Measurements from ENCODE around the gene CPLX1. TPM values are rescaled to one million over a fixed set of nuclear protein-coding genes. Genes with fewer than 3 reads are reported as not detected.

CPLX1 gene
- total RNA-seq, 2 donors from 2014 or later, result 0.85 to 1.2 TPM

GRCh38 chr4:791898-792625, 33.9 kb downstream of the CPLX1 start:
- H3K9me3 ChIP-seq, result no peaks in the 10 kb centered on the region
- H3K36me3 ChIP-seq, result no peaks in the 10 kb centered on the region
- no peak overlapping the region for H3K27ac ChIP-seq
- no peak for DNase-seq (ENCODE audit: low spot score)
- TF ChIP-seq CTCF (IDR thresholded peaks at IDR 0.05), result no peak
- ATAC-seq (ENCODE audit: insufficient number of reproducible peaks, low FRiP score, low read depth), result no peak
- H3K4me3 ChIP-seq, result peak overlapping the region; percentile 49
- H3K4me1 ChIP-seq (ENCODE audit: control insufficient read depth in 1 of 2, low read depth in 2 of 2), result peaks cover 3 to 21% of the 10 kb centered on the region in 2 donors
- peaks cover 12% of the 10 kb centered on the region for H3K27me3 ChIP-seq (replicated peaks; ENCODE audit: insufficient read depth)

GRCh38 chr4:791252-791897, 34.6 kb downstream of the CPLX1 start:
- no peak for ATAC-seq (ENCODE audit: insufficient number of reproducible peaks, low FRiP score, low read depth)
- no peak overlapping the region for H3K27ac ChIP-seq
- DNase-seq (ENCODE audit: low spot score), result no peak
- H3K36me3 ChIP-seq, result no peaks in the 10 kb centered on the region
- TF ChIP-seq CTCF (IDR thresholded peaks at IDR 0.05), result no peak
- no peaks in the 10 kb centered on the region for H3K9me3 ChIP-seq
- H3K4me3 ChIP-seq, result no peak overlapping the region
- peaks cover 19% of the 10 kb centered on the region for H3K27me3 ChIP-seq (replicated peaks; ENCODE audit: insufficient read depth)
- H3K4me1 ChIP-seq (ENCODE audit: control insufficient read depth in 1 of 2, low read depth in 2 of 2), result peaks cover 6 to 24% of the 10 kb centered on the region in 2 donors

- Histone ChIP-seq H3K4me3 (no peak overlapping the region), H3K27ac (no peak overlapping the region), H3K9me3 (no peaks in the 10 kb centered on the region), H3K4me1 (ENCODE audit: control insufficient read depth in 1 of 2, low read depth in 2 of 2) (peaks cover 15 to 31% of the 10 kb centered on the region in 2 donors), H3K36me3 (no peaks in the 10 kb centered on the region), H3K27me3 (replicated peaks; ENCODE audit: insufficient read depth) (peaks cover 27% of the 10 kb centered on the region)
- no peak for TF ChIP-seq CTCF (IDR thresholded peaks at IDR 0.05)
- DNase-seq (ENCODE audit: low spot score) (no peak), ATAC-seq (ENCODE audit: insufficient number of reproducible peaks, low FRiP score, low read depth) (no peak)
These were observed 35.5 kb downstream of the CPLX1 start for GRCh38 chr4:790466-790820.

GRCh38 chr4:789571-790465, 36.1 kb downstream of the CPLX1 start:
- TF ChIP-seq CTCF (IDR thresholded peaks at IDR 0.05), result no peak
- no peak for ATAC-seq (ENCODE audit: insufficient number of reproducible peaks, low FRiP score, low read depth)
- no peaks in the 10 kb centered on the region for H3K9me3 ChIP-seq
- H3K4me1 ChIP-seq (ENCODE audit: control insufficient read depth in 1 of 2, low read depth in 2 of 2), result peaks cover 16 to 28% of the 10 kb centered on the region in 2 donors
- H3K27me3 ChIP-seq (replicated peaks; ENCODE audit: insufficient read depth), result peaks cover 25% of the 10 kb centered on the region
- DNase-seq (ENCODE audit: low spot score), result no peak
- no peak overlapping the region for H3K4me3 ChIP-seq
- H3K36me3 ChIP-seq, result no peaks in the 10 kb centered on the region
- H3K27ac ChIP-seq, result no peak overlapping the region
